Measurements from ENCODE around the gene CPZ. TPM values are rescaled to one million over a fixed set of nuclear protein-coding genes. Genes with fewer than 3 reads are reported as not detected.

The CPZ gene
- total and polyA plus RNA-seq, 2 experiments from 2014 or later = 24.6 to 37.3 TPM

DNA sequence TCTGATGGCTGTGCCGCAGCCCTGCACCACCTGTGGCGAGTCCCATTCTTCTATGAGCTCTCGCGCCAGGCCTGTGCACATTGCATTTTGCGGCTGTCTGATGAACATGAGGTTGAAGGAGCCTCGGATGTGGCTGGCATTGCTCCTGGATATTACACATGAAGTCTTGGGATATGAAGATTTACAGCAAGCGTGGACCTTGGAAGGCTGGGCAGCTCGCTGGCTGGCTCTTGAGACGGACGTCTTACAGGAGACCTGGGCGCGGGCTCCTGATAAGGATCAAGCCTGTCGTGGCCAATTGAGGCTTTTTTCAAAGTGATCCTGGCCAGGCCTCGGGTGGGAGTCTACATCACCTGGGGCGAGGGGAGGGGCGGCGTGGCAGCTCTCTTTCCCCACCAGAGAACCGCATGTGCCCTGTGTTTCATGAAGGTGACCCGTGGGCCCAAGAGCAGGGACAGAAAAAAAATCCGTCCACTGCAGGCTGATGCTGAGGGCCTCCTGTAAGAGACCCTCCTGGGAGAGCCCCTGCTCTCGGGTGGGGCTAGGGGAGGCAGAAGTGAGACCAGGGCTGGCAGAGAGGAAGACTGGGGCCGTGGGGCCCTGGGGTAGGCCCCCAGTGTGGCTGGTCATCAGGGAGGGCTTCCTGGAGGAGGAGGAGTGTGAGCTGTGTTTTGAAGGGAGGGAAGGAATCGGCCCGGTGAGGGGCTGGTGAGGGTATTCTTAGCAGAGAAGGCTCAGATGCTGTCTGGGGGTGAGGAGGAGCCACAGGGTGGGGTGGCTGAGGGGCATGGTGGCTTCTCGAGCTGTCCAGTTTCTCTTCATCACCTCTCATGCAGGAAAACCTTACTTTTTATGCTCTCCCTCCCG lies 23.6 kb downstream of the CPZ start:
- Histone ChIP-seq H3K4me2 (no peak overlapping the region), H3K4me3 (no peak overlapping the region), H3F3A (replicated peaks; ENCODE audit: low read depth) (no peaks in the 10 kb centered on the region), H3K27ac (ENCODE audit: low read depth) (no peak overlapping the region), H4K20me1 (replicated peaks; ENCODE audit: insufficient read depth) (no peaks in the 10 kb centered on the region), H3K9me2 (ENCODE audit: insufficient read depth) (no peaks in the 10 kb centered on the region), H3K27me3 (ENCODE audit: insufficient read depth) (no peaks in the 10 kb centered on the region), H3K79me2 (replicated peaks; ENCODE audit: insufficient read depth) (no peaks in the 10 kb centered on the region), H2AFZ (no peak overlapping the region), H3K4me1 (ENCODE audit: insufficient read depth) (no peaks in the 10 kb centered on the region), H3K36me3 (ENCODE audit: insufficient read depth) (no peaks in the 10 kb centered on the region)
- DNase-seq (ENCODE audit: low spot score) (no peak), ATAC-seq (no peak)
- Mint-ChIP-seq H3K36me3 (ENCODE audit: low read depth) (peaks cover 10% of the 10 kb centered on the region; the same call in 2 of the 3 replicates), H3K9me3 (no peaks in the 10 kb centered on the region), H3K27me3 (ENCODE audit: insufficient read depth, low read depth, poor library complexity) (peaks cover 17% of the 10 kb centered on the region), H3K27ac (no peak overlapping the region), H3K4me3 (no peak overlapping the region), H3K4me1 (peaks cover under 1% of the 10 kb centered on the region; the same call in 1 of the 3 replicates)
- TF ChIP-seq, protein P1, sequence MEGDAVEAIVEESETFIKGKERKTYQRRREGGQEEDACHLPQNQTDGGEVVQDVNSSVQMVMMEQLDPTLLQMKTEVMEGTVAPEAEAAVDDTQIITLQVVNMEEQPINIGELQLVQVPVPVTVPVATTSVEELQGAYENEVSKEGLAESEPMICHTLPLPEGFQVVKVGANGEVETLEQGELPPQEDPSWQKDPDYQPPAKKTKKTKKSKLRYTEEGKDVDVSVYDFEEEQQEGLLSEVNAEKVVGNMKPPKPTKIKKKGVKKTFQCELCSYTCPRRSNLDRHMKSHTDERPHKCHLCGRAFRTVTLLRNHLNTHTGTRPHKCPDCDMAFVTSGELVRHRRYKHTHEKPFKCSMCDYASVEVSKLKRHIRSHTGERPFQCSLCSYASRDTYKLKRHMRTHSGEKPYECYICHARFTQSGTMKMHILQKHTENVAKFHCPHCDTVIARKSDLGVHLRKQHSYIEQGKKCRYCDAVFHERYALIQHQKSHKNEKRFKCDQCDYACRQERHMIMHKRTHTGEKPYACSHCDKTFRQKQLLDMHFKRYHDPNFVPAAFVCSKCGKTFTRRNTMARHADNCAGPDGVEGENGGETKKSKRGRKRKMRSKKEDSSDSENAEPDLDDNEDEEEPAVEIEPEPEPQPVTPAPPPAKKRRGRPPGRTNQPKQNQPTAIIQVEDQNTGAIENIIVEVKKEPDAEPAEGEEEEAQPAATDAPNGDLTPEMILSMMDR (conservative IDR thresholded peaks at IDR 0.05; ENCODE audit: low read depth in 2 of 2) = no peak
- TF ChIP-seq, protein P2, sequence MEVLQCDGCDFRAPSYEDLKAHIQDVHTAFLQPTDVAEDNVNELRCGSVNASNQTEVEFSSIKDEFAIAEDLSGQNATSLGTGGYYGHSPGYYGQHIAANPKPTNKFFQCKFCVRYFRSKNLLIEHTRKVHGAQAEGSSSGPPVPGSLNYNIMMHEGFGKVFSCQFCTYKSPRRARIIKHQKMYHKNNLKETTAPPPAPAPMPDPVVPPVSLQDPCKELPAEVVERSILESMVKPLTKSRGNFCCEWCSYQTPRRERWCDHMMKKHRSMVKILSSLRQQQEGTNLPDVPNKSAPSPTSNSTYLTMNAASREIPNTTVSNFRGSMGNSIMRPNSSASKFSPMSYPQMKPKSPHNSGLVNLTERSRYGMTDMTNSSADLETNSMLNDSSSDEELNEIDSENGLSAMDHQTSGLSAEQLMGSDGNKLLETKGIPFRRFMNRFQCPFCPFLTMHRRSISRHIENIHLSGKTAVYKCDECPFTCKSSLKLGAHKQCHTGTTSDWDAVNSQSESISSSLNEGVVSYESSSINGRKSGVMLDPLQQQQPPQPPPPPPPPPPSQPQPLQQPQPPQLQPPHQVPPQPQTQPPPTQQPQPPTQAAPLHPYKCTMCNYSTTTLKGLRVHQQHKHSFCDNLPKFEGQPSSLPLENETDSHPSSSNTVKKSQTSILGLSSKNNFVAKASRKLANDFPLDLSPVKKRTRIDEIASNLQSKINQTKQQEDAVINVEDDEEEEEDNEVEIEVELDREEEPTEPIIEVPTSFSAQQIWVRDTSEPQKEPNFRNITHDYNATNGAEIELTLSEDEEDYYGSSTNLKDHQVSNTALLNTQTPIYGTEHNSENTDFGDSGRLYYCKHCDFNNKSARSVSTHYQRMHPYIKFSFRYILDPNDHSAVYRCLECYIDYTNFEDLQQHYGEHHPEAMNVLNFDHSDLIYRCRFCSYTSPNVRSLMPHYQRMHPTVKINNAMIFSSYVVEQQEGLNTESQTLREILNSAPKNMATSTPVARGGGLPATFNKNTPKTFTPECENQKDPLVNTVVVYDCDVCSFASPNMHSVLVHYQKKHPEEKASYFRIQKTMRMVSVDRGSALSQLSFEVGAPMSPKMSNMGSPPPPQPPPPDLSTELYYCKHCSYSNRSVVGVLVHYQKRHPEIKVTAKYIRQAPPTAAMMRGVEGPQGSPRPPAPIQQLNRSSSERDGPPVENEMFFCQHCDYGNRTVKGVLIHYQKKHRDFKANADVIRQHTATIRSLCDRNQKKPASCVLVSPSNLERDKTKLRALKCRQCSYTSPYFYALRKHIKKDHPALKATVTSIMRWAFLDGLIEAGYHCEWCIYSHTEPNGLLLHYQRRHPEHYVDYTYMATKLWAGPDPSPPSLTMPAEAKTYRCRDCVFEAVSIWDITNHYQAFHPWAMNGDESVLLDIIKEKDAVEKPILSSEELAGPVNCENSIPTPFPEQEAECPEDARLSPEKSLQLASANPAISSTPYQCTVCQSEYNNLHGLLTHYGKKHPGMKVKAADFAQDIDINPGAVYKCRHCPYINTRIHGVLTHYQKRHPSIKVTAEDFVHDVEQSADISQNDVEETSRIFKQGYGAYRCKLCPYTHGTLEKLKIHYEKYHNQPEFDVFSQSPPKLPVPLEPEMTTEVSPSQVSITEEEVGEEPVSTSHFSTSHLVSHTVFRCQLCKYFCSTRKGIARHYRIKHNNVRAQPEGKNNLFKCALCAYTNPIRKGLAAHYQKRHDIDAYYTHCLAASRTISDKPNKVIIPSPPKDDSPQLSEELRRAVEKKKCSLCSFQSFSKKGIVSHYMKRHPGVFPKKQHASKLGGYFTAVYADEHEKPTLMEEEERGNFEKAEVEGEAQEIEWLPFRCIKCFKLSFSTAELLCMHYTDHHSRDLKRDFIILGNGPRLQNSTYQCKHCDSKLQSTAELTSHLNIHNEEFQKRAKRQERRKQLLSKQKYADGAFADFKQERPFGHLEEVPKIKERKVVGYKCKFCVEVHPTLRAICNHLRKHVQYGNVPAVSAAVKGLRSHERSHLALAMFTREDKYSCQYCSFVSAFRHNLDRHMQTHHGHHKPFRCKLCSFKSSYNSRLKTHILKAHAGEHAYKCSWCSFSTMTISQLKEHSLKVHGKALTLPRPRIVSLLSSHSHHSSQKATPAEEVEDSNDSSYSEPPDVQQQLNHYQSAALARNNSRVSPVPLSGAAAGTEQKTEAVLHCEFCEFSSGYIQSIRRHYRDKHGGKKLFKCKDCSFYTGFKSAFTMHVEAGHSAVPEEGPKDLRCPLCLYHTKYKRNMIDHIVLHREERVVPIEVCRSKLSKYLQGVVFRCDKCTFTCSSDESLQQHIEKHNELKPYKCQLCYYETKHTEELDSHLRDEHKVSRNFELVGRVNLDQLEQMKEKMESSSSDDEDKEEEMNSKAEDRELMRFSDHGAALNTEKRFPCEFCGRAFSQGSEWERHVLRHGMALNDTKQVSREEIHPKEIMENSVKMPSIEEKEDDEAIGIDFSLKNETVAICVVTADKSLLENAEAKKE (CRISPR knock-in tag; IDR thresholded peaks at IDR 0.05) = no peak
- TF ChIP-seq NANOG (IDR thresholded peaks at IDR 0.05; ENCODE audit: borderline replicate concordance) (no peak), JUNB (IDR thresholded peaks at IDR 0.05; ENCODE audit: unreplicated experiment) (no peak), EZH2phosphoT487 (IDR thresholded peaks at IDR 0.05; ENCODE audit: unreplicated experiment) (no peak), POLR2AphosphoS5 (IDR thresholded peaks at IDR 0.05; ENCODE audit: low read depth) (no peak), EZH2 (IDR thresholded peaks at IDR 0.05; ENCODE audit: low read depth, unreplicated experiment) (no peak), STAT1 (IDR thresholded peaks at IDR 0.05; ENCODE audit: unreplicated experiment) (no peak), CREB1 (CRISPR knock-in tag; IDR thresholded peaks at IDR 0.05; ENCODE audit: low read depth) (no peak), ZNF331 (CRISPR knock-in tag; IDR thresholded peaks at IDR 0.05; ENCODE audit: low read depth) (no peak), ZNF114 (CRISPR knock-in tag; IDR thresholded peaks at IDR 0.05) (no peak)
- TF ChIP-seq, protein P3, sequence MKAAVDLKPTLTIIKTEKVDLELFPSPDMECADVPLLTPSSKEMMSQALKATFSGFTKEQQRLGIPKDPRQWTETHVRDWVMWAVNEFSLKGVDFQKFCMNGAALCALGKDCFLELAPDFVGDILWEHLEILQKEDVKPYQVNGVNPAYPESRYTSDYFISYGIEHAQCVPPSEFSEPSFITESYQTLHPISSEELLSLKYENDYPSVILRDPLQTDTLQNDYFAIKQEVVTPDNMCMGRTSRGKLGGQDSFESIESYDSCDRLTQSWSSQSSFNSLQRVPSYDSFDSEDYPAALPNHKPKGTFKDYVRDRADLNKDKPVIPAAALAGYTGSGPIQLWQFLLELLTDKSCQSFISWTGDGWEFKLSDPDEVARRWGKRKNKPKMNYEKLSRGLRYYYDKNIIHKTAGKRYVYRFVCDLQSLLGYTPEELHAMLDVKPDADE (IDR thresholded peaks at IDR 0.05) = no peak
- TF ChIP-seq, protein P4, sequence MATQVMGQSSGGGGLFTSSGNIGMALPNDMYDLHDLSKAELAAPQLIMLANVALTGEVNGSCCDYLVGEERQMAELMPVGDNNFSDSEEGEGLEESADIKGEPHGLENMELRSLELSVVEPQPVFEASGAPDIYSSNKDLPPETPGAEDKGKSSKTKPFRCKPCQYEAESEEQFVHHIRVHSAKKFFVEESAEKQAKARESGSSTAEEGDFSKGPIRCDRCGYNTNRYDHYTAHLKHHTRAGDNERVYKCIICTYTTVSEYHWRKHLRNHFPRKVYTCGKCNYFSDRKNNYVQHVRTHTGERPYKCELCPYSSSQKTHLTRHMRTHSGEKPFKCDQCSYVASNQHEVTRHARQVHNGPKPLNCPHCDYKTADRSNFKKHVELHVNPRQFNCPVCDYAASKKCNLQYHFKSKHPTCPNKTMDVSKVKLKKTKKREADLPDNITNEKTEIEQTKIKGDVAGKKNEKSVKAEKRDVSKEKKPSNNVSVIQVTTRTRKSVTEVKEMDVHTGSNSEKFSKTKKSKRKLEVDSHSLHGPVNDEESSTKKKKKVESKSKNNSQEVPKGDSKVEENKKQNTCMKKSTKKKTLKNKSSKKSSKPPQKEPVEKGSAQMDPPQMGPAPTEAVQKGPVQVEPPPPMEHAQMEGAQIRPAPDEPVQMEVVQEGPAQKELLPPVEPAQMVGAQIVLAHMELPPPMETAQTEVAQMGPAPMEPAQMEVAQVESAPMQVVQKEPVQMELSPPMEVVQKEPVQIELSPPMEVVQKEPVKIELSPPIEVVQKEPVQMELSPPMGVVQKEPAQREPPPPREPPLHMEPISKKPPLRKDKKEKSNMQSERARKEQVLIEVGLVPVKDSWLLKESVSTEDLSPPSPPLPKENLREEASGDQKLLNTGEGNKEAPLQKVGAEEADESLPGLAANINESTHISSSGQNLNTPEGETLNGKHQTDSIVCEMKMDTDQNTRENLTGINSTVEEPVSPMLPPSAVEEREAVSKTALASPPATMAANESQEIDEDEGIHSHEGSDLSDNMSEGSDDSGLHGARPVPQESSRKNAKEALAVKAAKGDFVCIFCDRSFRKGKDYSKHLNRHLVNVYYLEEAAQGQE (IDR thresholded peaks at IDR 0.05; ENCODE audit: unreplicated experiment) = no peak

Data from GM23338 (cell line).